Fibroblast of skin of left quadriceps (primary cell): ENCODE results near the gene OOSP3.
"Not testable (repeated sequence)": the region's sequence is repeated elsewhere in the genome, so short reads cannot be mapped to it uniquely, and the experiment has no call there.

Experiments used
- DNase-seq, 2 experiments: peaks; one replicate each; pipeline ENCODE4 v3.0.0-alpha.2; 2013; ENCODE audit warnings: low read depth in 2 of 2

OOSP3 gene

DNA sequence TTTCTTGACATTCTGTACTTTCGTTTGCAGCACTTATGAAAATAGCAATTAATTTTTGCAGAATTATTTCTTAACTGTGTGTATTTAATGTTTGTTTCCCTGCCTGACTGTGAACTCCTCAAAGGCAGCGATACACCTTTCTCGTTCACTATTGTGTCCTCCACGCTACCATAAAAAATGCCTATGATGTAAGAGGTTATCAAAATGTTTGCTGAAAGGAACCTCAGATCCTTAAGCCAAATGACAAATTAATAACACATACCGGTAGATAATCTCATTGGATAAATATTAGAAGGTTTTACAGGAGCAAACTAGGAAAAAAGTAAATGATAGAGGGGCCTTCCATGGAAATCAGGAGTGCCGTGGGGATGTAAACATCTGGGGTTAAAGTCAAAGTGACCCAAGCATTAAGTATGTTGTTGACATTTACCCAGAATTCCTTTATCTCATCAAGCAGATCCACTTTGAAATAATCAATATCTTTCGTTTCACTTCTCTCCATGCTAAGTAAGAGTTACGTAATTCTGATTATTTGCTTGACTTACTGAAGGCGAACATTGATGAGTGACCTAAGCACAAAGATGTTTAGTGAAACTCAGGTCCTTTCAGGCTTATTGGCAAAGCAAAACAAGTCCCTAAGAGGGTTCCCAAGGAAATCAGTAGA, 2.6 kb upstream of the OOSP3 start:
- no peak for DNase-seq

- no peak for DNase-seq
Observed at GRCh38 chr11:59877325-59877724, 1.3 kb upstream of the OOSP3 start.

- no peak for DNase-seq
Observed at GRCh38 chr11:59877784-59878183, 798 bp upstream of the OOSP3 start.

DNA sequence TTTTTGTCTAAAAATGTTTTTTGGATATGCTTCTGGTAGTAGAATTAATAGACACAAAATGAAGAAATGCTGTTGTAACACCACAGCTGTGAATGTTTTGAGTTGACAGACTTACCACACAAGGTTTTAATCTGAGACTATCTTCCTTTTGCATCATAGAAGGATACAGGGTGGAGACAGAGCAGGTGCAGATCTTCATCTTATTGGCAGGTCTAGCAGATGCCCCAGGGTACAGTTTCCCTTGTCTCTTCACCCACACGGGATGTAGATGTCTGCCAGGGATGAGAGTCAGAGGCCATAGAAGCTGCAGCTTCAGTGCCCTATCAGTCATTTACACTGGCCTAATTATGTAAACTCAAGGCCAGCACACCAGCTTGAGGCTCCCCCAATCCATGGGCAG, 985 bp downstream of the OOSP3 start:
- DNase-seq: no peak

DNA sequence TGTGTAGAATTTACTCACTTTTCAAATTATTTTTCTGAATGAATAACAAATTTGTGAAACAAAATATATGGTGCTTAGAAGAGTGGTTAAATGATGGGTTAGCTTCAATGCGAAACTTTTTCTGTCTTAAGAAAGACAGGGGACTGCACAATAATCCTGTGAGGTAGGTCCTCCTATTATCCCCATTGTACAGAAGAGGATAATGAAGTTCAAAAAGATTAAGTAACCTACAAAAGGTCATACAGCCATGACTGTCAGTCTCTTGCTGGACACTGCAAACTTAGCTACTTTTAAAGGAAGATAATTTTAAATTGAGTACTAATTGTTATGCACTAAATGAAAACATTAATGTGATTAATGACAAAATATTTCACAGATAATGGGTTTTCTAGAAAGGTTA, 5.0 kb downstream of the OOSP3 start:
- DNase-seq: no peak

DNA sequence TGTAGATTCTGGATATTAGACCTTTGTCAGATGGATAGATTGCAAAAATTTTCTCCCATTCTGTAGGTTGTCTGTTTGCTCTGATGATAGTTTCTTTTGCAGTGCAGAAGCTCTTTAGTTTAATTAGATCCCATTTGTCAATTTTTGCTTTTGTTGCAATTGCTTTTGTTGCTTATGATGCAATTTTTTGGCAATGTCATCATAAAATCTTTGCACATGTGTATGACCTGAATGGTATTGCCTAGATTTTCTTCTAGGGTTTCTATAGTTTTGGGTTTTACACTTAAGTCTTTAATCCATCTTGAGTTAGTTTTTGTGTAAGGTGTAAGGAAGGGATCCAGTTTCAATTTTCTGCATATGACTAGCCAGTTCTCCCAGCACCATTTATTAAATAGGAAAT, 8.6 kb downstream of the OOSP3 start:
- not testable (repeated sequence) for DNase-seq

DNA sequence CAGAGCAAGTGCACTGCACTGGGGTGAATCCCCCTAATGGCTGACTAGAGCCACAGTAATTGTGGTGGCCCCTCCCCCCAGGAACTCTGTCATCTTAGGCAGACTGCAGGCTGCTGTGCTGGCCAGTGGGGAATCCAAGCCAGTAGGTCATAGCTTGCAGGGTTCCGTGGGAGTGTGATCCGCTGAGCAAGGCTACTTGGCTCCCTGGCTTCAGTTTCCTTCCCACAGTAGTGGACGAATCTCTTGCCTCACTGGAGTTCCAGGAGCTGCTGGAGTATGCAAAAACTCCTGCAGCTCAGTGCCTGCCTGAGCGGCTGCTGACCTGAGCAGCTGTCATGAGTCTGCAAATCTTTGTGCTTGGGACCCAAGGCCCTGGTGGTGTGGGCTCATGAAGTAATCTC, 13.2 kb downstream of the OOSP3 start:
- no peak for DNase-seq

- no peak for DNase-seq
Observed at GRCh38 chr11:59894616-59895015, 16.0 kb downstream of the OOSP3 start.

GRCh38 chr11:59898046-59898445, 19.5 kb downstream of the OOSP3 start:
- no peak for DNase-seq

DNA sequence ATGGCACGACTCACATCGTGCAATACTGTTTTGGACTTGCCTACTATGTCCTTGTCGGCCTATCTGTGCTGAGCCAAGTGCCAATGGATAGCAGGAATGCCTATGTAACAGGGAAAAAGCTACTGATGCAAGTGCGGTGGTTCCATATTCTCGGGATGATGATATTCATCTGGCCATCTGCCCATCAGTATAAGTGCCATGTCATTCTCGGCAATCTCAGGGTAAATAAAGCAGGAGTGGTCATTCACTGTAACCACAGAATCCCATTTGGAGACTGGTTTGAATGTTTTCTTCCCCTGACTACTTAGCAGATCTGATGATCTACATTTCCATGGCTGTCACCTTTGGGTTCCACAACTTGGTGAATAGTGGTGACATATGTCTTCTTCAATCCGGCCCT, 20.1 kb downstream of the OOSP3 start:
- DNase-seq: no peak

DNA sequence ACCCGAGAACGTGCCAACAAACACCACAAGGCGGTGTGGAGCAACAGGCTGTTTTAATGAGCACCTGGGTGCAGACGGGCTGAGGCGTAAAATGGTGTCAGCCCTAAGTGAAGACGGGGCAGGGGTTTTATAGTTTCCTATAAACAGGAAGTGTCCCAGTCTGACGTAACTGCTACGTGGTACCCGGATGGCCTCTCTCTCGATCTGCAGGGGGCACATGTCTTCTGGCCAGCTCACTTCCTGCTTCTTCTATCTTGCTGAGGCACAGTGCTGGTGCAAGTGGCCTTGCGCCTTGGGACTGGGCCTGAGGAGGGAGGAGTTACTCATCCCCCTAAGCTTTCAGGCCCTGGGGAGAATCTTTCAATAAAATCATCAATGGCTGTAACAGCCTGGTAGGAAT, 20.9 kb downstream of the OOSP3 start:
- DNase-seq: no peak

DNA sequence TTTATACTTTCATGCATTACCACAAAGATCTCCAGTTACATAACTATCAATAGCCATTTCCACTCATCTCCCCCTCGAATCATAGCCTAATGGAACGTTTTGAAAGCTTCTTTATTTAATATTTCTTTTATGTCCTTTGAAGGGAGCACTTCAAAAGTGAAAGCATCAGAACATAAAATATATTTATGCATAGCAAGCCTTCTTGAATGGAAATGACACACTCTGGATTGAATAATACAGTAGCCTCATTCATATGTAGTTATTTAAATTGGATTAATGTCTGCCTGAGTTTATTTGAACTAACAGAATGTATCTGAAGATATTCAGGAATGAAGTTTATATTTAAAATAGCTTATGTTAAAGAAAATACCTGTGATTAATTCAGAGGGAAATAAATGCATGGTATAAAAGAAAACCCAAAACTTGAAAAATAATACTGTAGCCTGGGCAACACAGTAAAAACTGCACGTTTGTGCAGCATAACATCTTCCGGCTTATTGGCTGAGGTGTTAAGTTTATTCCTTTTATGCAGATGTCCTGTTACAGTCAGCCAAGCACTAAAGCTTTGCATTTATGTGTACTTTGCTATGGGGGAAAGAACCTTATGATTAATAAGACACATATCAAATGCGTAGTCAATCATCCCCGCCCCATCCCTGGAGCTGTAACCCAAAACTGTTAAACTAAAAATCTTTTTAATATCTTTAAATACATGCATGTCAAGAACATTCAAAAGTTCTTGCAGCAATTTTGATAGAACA, 22.0 kb downstream of the OOSP3 start:
- no peak for DNase-seq

- no peak for DNase-seq
Observed at GRCh38 chr11:59901306-59901705, 22.7 kb downstream of the OOSP3 start.

GRCh38 chr11:59903569-59903968, 25.0 kb downstream of the OOSP3 start:
- DNase-seq: not testable (repeated sequence)

DNA sequence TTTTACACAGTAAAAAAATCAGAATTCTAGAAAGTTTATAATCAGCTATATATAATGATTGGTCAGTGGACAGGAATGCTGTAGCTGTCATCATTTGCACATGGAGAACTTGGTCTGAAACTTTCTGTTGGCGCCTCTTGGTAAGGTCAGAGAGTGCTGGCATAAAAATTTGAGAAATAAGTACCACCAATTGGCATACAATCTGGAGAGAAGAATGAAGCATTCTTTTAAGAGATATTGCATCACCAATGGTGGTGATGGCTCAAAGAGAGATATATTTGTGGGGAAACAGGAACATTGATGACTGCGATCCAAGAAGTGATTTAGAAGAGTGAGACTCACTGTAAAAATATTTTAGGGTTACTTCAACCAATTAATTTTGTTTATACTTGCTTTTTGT, 39.9 kb downstream of the OOSP3 start:
- DNase-seq: no peak

DNA sequence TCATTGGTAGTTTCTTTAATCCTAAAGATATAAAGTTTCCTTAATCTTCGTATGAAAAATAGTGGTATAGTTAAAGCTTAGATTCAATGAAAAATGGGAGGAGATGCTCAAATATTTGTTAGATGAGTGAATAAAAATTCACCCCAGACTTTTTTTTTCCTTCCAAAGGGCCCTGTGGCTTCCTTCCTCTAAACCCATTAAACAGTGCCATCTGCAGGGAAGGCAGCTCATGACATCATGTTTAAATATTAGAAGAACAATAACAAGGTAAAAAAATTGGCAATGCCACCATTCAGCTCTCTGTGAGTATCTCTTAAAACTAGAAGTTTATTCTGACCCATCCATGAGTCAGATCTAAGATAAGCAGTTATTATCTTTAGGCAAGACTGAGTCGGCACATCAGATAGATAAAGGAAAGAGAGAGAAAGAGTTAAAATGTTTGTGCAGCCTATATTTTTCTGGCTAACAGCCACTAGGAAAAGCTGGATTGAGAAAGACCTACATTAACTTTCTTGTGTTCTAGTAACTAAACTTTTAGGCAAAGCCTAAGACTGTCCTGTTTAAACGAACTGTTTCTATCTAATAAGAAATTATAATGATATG, 40.5 kb downstream of the OOSP3 start:
- no peak for DNase-seq

- DNase-seq: no peak
Observed at GRCh38 chr11:59923813-59924212, 45.2 kb downstream of the OOSP3 start.

DNA sequence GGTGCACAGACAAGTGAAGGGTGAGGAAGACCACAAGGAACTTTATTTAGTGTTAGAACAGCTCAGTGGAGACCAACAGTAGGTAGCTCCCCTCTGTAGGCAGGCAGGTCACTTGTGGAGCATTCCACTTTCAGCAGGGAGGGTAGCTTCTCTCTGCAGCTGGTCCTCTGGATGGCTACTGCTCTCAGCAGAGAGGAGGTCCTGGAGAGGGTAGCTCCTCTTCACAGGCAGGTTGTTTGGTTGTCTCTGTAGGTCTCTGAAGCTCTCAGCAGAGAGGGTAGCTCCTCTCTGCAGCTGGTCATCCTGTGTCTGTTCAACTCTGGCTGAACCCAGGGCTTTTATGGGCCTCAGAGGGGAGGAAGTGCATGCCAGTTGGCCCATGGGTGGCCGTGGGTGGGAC, 53.1 kb downstream of the OOSP3 start:
- no peak for DNase-seq

- DNase-seq: no peak
Observed at GRCh38 chr11:59938132-59938531, 59.5 kb downstream of the OOSP3 start, which contains the start of gene OOSP1. OOSP1 (plus strand) TSS chr11:59938432; CDS start chr11:59938455, 23 bp downstream.

GRCh38 chr11:59938718-59939117, 60.1 kb downstream of the OOSP3 start:
- no peak for DNase-seq

DNA sequence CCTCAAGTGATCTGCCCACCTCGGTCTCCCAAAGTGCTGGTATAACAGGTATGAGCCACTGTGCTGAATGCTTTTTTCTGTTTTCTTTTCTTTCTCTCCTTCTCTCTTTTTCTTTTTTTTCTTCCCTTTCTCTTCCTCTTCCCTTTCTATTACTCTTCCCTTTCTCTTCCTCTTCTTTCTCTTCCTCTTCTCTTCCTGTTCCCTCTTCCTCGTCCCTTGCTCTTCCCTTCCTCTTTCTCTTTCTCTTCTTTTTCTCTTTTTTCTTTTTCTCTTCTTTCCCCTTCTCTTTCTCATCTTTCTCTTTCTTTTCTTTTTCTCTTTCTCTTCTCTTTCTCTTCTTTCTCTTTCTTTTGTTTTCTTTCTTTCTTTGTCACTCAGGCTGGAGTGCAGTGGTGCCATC, 60.9 kb downstream of the OOSP3 start:
- no peak for DNase-seq

DNA sequence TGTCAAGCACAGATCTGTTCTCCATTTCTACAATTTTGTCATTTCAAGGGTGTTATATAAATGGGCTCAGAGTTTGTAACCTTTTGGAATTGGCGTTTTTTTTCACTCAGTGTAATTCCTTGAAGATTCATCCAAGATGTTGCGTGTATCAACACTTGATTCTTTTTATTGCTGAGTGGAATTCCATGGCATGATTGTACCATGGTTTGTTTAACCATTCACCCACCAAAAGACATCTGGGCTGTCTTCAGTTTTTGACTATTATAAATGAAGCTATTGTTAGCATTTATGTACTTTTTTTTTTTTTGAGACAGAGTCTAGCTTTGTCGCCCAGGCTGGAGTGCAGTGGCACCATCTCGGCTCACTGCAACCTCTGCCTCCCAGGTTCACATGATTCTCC, 62.5 kb downstream of the OOSP3 start:
- no peak for DNase-seq
